ENCODE results near the gene GAB3. TPM values are rescaled to one million over a fixed set of nuclear protein-coding genes. Genes with fewer than 3 reads are reported as not detected.
"Not testable (repeated sequence)": the region's sequence is repeated elsewhere in the genome, so short reads cannot be mapped to it uniquely, and the experiment has no call there.

The GAB3 gene
- polyA plus RNA-seq, 1 donor (not counting 4 experiments of a cell fraction or from before 2014, with no cell fraction given), result 0.18 TPM

DNA sequence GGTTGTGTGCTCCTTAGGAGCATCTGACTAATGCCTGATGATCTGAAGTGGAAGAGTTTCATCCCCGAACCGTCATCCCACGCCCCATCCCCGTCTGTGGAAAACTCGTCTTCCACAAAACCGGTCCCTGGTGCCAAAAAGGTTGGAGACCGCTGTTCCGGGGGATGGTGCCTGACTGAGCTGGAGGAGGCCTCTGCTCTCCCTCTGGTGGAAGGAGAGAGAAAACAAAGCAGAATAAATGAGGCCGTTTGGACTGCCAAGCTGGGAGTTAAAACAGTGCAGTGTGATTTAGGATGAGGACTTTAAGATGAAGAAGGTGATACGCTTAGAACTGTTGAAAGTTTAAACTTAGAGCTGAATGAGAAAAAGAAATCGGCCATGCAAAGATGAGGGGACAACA is 117.2 kb downstream of the GAB3 start:
- FAIRE-seq; H3K9me3 ChIP-seq (ENCODE audit: control insufficient read depth, low read depth, low read length); H3K79me2 ChIP-seq (ENCODE audit: control insufficient read depth, insufficient read depth, low read length); H3K27me3 ChIP-seq (ENCODE audit: control insufficient read depth, extremely low read depth, insufficient read depth, low read length); H4K20me1 ChIP-seq (ENCODE audit: control insufficient read depth, extremely low read depth, insufficient read depth, low read length); H3K4me2 ChIP-seq (ENCODE audit: control insufficient read depth, extremely low read depth, insufficient read depth, low read depth, low read length); DNase-seq (ENCODE audit: low read depth, low spot score); dilution Hi-C loops (cut with MboI; ENCODE audit: extremely low pct_ligation_motif_present, low sequenced_read_pairs); H3K9ac ChIP-seq (ENCODE audit: control insufficient read depth, extremely low read depth, insufficient read depth, low read length); H3K4me3 ChIP-seq (ENCODE audit: control insufficient read depth in 2 of 3, extremely low read depth in 1 of 3, insufficient read depth in 2 of 3, low read depth in 1 of 3, low read length in 3 of 3); H3K27ac ChIP-seq (ENCODE audit: control insufficient read depth, insufficient read depth, low read length); H2AFZ ChIP-seq (ENCODE audit: control insufficient read depth, low read length); H3K36me3 ChIP-seq (ENCODE audit: control insufficient read depth in 2 of 2, extremely low read depth in 1 of 2, insufficient read depth in 2 of 2, low read length in 2 of 2); H3K9me1 ChIP-seq (ENCODE audit: control insufficient read depth, extremely low read depth, insufficient read depth, low read length); H3K4me1 ChIP-seq (ENCODE audit: control insufficient read depth, extremely low read depth, insufficient read depth, low read length): not testable (repeated sequence)

DNA sequence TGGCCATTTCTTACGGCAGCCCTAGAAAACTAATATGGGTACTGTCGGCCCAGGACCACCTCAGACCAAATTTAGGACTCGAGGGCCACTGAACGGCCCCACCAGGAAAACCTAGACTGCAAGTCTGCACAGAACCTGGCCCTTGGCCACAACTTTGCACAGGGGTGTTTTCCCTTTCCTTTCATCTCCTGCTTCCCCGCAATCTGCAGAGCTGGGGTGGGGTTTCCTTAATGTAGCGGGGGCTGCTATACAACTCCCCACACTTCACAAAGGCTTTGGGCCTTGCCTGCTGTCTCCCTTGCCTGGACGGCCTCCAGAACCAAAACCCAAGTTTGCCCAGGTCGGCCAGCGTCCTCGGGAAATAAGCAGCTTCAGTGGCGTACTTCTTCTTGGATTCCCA is 119.9 kb downstream of the GAB3 start:
- H3K36me3 ChIP-seq (ENCODE audit: control insufficient read depth in 2 of 2, extremely low read depth in 1 of 2, insufficient read depth in 2 of 2, low read length in 2 of 2); DNase-seq (ENCODE audit: low read depth, low spot score); H3K9ac ChIP-seq (ENCODE audit: control insufficient read depth, extremely low read depth, insufficient read depth, low read length); H3K79me2 ChIP-seq (ENCODE audit: control insufficient read depth, insufficient read depth, low read length); H3K27me3 ChIP-seq (ENCODE audit: control insufficient read depth, extremely low read depth, insufficient read depth, low read length); FAIRE-seq; H2AFZ ChIP-seq (ENCODE audit: control insufficient read depth, low read length); H3K4me1 ChIP-seq (ENCODE audit: control insufficient read depth, extremely low read depth, insufficient read depth, low read length); H3K9me1 ChIP-seq (ENCODE audit: control insufficient read depth, extremely low read depth, insufficient read depth, low read length); H3K9me3 ChIP-seq (ENCODE audit: control insufficient read depth, low read depth, low read length); H3K4me2 ChIP-seq (ENCODE audit: control insufficient read depth, extremely low read depth, insufficient read depth, low read depth, low read length); H3K4me3 ChIP-seq (ENCODE audit: control insufficient read depth in 2 of 3, extremely low read depth in 1 of 3, insufficient read depth in 2 of 3, low read depth in 1 of 3, low read length in 3 of 3); dilution Hi-C loops (cut with MboI; ENCODE audit: extremely low pct_ligation_motif_present, low sequenced_read_pairs); H4K20me1 ChIP-seq (ENCODE audit: control insufficient read depth, extremely low read depth, insufficient read depth, low read length); H3K27ac ChIP-seq (ENCODE audit: control insufficient read depth, insufficient read depth, low read length): not testable (repeated sequence)

GRCh38 chrX:154628960-154629359 is 121.9 kb downstream of the GAB3 start:
- H3K4me2 ChIP-seq (ENCODE audit: control insufficient read depth, extremely low read depth, insufficient read depth, low read depth, low read length); H3K36me3 ChIP-seq (ENCODE audit: control insufficient read depth in 2 of 2, extremely low read depth in 1 of 2, insufficient read depth in 2 of 2, low read length in 2 of 2); H3K4me3 ChIP-seq (ENCODE audit: control insufficient read depth in 2 of 3, extremely low read depth in 1 of 3, insufficient read depth in 2 of 3, low read depth in 1 of 3, low read length in 3 of 3); H3K27ac ChIP-seq (ENCODE audit: control insufficient read depth, insufficient read depth, low read length); H2AFZ ChIP-seq (ENCODE audit: control insufficient read depth, low read length); H3K9me1 ChIP-seq (ENCODE audit: control insufficient read depth, extremely low read depth, insufficient read depth, low read length); H3K9ac ChIP-seq (ENCODE audit: control insufficient read depth, extremely low read depth, insufficient read depth, low read length); H3K4me1 ChIP-seq (ENCODE audit: control insufficient read depth, extremely low read depth, insufficient read depth, low read length); DNase-seq (ENCODE audit: low read depth, low spot score); FAIRE-seq; H3K9me3 ChIP-seq (ENCODE audit: control insufficient read depth, low read depth, low read length); H3K27me3 ChIP-seq (ENCODE audit: control insufficient read depth, extremely low read depth, insufficient read depth, low read length); dilution Hi-C loops (cut with MboI; ENCODE audit: extremely low pct_ligation_motif_present, low sequenced_read_pairs); H3K79me2 ChIP-seq (ENCODE audit: control insufficient read depth, insufficient read depth, low read length); H4K20me1 ChIP-seq (ENCODE audit: control insufficient read depth, extremely low read depth, insufficient read depth, low read length): not testable (repeated sequence)

Small RNA genes lying within 50 kb of the gene (small RNA-seq; reads per million reads assigned to genes)
- gene SNORA36A (ENCODE audit: insufficient read length in 3 of 3, low read depth in 3 of 3, low replicate concordance in 1 of 3), result 0 reads per million in 3 experiments

Other genes with a start within 250 kb of the GAB3 start
- 15.8 to 25.3 TPM (median 21.4 TPM) in 3 replicates for gene FAM3A, start 234.8 kb downstream of the GAB3 start, polyA plus RNA-seq
- 26.8 to 71.9 TPM (median 41.6 TPM) in 3 replicates for gene G6PD, start 204.2 kb downstream of the GAB3 start, polyA plus RNA-seq
- gene IKBKG, start 203.5 kb downstream of the GAB3 start, polyA plus RNA-seq, result 15.1 to 19.9 TPM (median 16.5 TPM) in 3 replicates
- gene CTAG1A, start 165.9 kb downstream of the GAB3 start, polyA plus RNA-seq, result not detected in 3 replicates
- gene CTAG1B, start 131.8 kb downstream of the GAB3 start, polyA plus RNA-seq, result not detected in 3 replicates
- gene CTAG2, start 97.5 kb downstream of the GAB3 start, polyA plus RNA-seq, result not detected in 3 replicates
- 42.3 to 98.6 TPM (median 80.7 TPM) in 3 replicates for gene DKC1, start 11.8 kb upstream of the GAB3 start, polyA plus RNA-seq
- gene MPP1, start 54.4 kb upstream of the GAB3 start, polyA plus RNA-seq, result 2.3 to 7.4 TPM (median 4.9 TPM) in 3 replicates
- gene SMIM9, start 83.6 kb upstream of the GAB3 start, polyA plus RNA-seq, result not detected in 3 replicates
- gene F8A1, start 135.3 kb upstream of the GAB3 start, polyA plus RNA-seq, result 1.8 to 3.5 TPM (median 2.8 TPM) in 3 replicates

Measured in keratinocyte (primary cell).